Hematopoietic multipotent progenitor cell treated with erythropoietin and hydrocortisone succinate and interleukin-3 and kit ligand, for 4 days (in vitro differentiated cells): ENCODE results near the gene TMEM131.
"Not testable (repeated sequence)": the region's sequence is repeated elsewhere in the genome, so short reads cannot be mapped to it uniquely, and the experiment has no call there.

Experiments
- DNase-seq: peaks from one replicate; pipeline ENCODE4 v3.0.0-alpha.2; 2015

The TMEM131 gene, protein sequence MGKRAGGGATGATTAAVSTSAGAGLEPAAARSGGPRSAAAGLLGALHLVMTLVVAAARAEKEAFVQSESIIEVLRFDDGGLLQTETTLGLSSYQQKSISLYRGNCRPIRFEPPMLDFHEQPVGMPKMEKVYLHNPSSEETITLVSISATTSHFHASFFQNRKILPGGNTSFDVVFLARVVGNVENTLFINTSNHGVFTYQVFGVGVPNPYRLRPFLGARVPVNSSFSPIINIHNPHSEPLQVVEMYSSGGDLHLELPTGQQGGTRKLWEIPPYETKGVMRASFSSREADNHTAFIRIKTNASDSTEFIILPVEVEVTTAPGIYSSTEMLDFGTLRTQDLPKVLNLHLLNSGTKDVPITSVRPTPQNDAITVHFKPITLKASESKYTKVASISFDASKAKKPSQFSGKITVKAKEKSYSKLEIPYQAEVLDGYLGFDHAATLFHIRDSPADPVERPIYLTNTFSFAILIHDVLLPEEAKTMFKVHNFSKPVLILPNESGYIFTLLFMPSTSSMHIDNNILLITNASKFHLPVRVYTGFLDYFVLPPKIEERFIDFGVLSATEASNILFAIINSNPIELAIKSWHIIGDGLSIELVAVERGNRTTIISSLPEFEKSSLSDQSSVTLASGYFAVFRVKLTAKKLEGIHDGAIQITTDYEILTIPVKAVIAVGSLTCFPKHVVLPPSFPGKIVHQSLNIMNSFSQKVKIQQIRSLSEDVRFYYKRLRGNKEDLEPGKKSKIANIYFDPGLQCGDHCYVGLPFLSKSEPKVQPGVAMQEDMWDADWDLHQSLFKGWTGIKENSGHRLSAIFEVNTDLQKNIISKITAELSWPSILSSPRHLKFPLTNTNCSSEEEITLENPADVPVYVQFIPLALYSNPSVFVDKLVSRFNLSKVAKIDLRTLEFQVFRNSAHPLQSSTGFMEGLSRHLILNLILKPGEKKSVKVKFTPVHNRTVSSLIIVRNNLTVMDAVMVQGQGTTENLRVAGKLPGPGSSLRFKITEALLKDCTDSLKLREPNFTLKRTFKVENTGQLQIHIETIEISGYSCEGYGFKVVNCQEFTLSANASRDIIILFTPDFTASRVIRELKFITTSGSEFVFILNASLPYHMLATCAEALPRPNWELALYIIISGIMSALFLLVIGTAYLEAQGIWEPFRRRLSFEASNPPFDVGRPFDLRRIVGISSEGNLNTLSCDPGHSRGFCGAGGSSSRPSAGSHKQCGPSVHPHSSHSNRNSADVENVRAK (N-terminal part only)

DNA sequence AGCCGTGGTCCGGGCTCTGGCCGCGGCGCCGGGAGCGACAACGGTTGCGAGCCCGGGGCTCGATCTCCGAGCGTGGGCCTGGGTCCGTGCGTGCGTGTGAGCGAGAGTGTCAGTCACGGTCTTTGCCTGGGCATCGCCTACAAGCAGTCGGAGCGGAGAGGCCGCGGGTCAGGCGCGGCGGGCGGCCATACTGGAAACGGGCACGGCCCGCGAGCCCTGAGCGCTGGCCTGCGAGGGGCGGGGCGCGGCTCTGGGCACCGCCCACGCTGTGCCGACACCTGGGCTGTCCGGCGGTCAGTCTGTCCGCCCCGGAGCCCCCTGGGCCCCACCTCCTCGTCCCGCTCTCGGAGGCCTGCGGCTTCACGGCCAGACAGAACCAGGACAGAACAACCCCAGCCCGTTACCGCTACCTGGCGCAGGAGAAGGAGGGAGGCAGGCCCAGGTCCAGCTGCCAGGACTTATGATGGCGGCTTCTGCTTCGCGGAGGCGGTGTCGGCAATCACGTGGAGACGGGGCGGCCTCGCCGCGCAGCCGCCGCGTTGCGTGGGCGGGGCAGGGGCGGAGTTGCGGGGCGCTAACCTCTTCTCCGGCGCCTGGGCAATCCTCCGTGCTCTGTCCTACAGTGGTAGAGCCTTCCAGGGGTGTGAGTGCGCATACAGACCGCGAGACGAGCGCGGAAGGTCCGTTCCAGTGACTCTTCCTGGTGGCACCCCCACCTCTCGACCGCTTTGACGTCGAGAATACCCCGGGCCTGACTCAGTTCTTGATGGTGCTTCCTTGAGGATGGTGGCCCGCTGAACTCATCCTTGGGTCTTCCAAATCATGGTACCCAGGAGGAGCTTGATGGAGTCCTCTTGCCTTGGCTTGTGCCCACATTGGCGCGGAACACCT is at the start of gene TMEM131:
Gene TMEM131, minus strand, starts transcription at position 215 of the 891 bp plus-strand sequence. CDS start 286 bp downstream, outside the sequence.
- peak; percentile 96 for DNase-seq

GRCh38 chr2:98044730-98045129 is 49.0 kb upstream of the TMEM131 start:
- not testable (repeated sequence) for DNase-seq

- no peak for DNase-seq
Measured at GRCh38 chr2:98043101-98043500, 47.4 kb upstream of the TMEM131 start.

GRCh38 chr2:98040331-98040939 is 44.7 kb upstream of the TMEM131 start:
- no peak for DNase-seq

DNA sequence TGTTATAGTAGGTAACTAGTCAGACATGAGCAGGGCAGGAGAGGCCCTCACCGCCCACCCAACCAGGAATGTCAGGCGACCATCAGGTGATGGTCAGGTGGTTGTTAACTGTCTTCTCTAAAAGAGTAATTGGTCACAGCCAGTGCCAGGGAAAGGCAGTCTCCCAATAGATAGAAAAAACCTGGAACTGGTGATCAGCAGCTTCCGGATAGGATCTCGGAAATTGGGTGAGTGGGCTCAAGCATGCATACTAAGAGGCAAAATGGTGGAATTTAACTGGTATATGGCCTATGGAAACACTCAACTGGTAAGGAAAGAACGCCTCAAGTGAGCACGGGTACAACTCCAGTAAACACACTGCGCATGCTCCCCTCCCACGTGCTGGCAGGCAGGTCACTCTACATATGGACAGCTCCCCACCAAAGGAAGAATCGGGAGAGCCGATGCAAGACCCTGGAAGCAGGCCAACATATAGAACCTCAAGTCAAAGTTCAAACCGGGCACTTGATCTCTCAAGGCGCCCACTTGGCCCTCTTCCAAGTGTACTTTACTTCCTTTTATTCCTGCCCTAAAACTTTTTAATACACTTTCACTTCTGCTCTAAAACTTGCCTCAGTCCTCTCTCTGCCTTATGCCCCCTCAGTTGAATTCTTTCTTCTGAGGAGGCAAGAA is 43.5 kb upstream of the TMEM131 start:
- peak; percentile 57 for DNase-seq

DNA sequence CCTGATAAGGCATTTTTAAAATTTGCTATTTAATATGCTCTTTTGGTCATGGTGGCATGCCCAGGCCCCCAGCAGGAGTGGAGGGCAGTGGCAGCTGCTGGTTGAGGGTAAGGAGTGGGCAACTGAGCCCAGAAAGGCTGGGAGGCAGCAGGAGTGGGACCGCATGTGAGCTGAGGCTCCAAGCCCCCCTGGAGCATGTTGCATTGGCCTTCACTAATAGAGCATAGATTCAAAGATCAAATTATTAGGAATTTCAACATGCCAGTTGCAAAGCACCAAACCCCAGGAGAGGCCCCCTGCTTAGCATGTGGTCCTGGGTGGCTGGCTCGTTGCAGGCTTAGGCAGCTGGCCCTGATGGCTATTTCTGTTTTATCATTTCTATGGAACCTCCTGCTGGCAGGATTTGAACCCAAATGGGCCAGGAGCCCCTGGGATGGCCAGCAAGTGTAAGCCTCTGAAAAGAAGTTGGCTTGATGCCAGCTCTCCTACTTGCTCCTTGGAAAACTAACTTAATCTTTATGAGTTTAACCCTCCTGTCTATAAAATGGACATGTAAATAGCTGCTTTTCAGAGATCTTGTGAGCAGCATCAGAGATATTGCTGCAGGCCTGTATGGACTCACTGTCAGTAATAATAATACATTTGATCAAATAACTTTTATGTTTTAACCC is 42.1 kb upstream of the TMEM131 start:
- no peak for DNase-seq

DNA sequence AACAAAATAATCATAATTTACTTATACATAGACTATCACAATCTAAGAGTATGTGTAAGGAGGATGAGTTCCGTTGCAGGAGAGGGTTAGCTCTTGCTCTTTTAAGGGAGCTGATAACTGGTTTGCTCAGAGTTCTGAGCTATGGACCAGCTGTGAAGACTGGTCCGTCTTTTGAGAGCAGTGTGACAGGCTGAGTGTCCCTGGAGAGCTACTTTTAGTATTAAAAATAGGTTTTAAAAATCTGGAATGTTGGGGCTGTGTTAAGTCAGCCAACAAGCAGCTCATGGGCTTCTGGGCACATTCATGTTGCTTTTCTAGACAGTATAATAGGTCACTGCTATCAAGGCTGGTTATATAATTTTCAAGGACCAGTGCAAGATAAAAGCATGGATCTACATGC is 41.5 kb upstream of the TMEM131 start:
- no peak for DNase-seq

DNA sequence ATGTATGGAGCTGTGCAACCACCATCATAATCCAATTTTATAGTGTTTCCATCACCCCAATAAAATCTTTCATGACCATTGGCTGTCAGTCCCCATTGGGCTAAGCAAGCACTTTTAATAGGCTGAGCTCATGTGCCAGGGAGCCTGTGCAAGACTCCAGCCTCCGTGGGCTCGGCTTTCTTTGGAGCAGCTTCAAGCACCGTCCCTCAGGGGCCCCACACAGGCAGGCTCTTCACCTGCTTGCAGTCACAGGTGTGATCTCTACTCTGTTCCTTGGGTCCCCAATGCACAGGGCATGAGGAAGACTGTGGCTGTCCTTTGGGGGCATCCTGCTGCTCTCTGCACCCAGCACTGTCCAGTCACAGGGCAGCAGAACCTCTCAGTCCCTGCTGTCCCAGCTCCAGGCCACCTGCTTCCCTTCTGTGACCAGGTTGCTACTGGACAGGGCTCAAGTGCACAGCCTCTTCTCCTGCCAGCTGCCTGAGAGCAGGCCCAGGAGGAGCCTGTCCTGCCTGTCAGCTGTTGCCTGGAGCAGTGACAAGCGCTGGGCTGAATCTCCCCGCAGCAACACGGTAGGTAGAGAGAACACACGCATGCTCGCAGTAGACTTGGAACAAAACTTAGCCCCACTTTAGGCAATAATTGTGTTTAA is 40.7 kb upstream of the TMEM131 start:
- no peak for DNase-seq

GRCh38 chr2:98034745-98035144 is 39.0 kb upstream of the TMEM131 start:
- peak; percentile 56 for DNase-seq

DNA sequence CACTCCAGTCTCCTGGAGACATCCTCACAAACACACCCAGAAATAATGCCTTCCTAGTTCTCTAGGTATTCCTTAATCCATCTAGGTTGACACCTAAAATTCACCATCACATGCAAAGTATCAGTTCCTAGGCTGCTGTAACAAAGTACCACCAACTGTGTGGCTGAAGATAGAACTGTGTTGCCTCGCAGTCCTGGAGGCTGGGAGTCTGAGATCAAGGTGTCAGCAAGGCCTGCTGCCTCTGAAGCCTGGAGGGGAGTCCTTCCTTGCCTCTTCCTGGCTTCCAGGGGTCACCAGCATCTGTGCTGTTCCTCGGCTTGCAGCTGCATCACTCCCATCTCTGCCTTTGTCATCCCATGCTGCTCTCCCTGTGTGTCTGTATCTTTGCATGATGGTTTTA is 36.3 kb upstream of the TMEM131 start:
- DNase-seq: no peak

DNA sequence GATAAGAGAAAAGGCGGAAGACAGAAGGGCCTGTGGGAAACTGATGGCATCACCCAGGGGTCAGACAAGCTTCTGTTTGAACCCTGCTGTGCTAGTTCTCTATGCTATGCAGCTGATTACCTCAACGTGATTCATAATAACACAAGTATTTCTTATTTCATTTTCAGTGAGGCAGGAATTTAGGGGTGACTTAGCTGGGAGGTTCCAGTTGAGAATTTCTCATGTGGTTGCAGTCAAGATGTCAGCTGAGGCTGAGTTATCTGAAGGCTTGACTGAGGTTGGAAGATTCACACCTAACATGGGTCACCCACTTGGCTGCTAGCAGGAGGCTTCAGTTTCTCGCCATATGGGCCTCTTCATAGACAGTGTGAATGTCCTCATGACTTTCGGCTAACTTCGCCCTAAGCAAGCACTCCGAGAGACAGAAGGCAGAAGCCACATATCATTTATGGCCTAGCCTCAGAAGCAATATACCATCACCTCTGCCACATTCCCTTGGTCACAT is 34.0 kb upstream of the TMEM131 start:
- DNase-seq: no peak

DNA sequence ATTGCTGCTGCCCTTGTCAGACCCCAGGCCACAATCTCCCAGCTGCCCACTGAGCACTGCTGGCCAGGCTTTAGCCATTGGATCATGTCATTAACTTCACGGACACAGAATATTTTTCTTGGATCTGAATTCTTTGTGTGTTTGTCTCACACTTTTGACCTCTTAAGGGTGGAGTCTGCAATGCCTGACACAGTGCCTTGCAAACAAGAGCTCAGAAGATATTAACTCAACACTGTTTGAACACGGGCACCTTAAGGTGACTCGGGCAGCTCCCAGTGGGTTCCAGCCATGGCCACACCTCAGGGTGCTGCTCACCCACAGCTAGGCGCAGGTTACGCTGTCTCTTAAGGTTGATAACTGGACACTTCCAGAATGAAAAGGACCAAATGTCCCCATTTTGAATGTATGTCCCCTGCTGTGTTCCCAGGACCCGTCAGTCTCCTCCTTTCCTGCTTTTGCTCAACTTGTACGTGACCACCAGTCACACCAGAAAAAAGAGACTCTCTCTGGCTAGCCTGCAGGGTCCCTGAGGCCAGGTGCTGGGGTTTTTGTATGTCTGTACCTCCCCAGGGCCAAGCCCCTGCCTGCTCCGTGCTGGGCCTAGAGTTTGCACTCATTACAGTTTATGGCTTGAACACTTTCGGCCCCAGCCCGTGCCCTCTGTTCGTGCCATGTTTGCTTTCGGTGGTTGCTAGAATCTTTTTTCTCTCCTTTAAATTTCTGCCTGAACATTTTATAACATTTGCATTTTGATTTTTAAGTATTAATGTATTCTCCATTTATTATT is 33.4 kb upstream of the TMEM131 start:
- DNase-seq: no peak

- DNase-seq: no peak
Measured at GRCh38 chr2:98028101-98028561, 32.4 kb upstream of the TMEM131 start.

DNA sequence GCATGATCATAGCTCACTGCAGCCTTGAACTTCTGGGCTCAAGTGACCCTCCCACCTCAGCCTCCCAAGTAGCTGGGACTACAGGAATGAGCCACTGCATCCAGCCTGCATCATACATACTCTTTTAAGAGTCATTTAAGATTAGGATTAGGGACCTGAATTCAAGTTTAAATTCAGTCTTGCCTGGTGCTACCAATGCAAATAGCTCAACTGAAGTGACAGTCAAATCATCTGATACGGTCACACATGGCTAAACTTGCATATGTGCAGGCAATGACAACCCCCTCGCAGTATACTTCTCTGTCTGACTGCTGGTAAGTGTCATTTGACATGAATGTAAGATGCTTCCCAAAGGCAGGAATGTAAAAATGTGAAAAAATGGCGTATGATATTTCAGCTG is 31.8 kb upstream of the TMEM131 start:
- DNase-seq: no peak

GRCh38 chr2:98026927-98027522 is 31.3 kb upstream of the TMEM131 start:
- DNase-seq: peak; percentile 75

DNA sequence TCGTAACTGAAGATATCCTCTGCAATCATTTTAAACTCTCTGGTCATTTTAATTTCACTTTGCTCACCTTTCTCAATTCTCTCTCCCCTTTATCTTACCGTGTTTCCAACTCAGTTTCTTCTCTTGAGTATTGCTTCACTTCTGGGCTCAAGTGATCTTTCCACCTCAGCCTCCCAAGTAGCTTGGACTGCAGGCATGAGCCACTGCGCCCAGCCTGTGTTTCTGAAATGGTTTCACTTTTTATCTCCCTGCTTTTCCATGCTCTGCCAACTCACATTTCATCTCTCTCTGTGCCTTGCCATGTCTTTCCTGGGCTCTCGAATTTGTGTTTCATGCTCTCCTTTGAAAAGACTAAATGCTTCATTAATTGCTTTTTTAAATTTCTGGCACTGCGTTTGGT is 30.5 kb upstream of the TMEM131 start:
- DNase-seq: no peak

- DNase-seq: no peak
Measured at GRCh38 chr2:98025481-98026037, 29.8 kb upstream of the TMEM131 start.

- DNase-seq: not testable (repeated sequence)
Measured at GRCh38 chr2:98022067-98022466, 26.3 kb upstream of the TMEM131 start.
